ENCODE results near the gene NUDT3. TPM values are rescaled to one million over a fixed set of nuclear protein-coding genes. Genes with fewer than 3 reads are reported as not detected.

The NUDT3 gene
- total and polyA plus RNA-seq, 2 experiments from 2014 or later, result 12.1 to 31.1 TPM

DNA sequence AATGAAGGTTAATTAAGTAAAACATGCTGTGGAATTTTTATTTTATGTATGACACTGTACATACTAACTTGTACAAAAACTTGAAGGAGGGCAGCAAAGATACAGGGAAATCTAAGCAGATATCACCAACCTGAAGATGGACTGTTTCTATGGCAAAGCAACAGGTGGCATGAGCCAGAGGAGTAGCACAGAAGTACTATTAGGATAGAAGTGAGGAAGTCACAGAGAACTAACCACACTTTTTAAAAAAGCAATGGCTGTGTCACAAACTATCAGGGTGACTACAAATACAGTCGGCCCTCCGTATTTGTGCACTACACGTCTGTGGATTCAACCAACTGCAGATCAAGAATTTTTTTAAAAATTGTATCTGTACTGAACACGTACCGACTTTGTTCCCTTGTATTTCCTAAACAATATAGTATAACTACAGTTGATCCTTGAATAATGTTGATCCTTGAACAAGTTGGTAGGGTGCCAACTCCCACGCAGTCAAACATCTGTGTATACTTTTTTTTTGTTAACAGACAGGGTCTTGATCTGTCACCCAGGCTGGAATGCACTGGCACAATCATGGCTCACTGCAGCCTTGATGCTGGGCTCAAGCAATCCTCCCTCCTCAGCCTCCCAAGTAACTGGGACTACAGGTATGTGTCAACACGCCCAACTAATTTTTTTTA, 61.0 kb downstream of the NUDT3 start:
- H3K9me3 Mint-ChIP-seq, result no peaks in the 10 kb centered on the region
- DNase-seq (ENCODE audit: low spot score), result no peak
- H3F3A ChIP-seq (replicated peaks; ENCODE audit: low read depth), result no peaks in the 10 kb centered on the region
- H3K4me3 Mint-ChIP-seq, result no peak overlapping the region
- peaks cover 9% of the 10 kb centered on the region for H3K4me1 Mint-ChIP-seq
- no peak overlapping the region for H3K27ac ChIP-seq (ENCODE audit: low read depth)
- H3K4me1 ChIP-seq (ENCODE audit: insufficient read depth), result no peaks in the 10 kb centered on the region
- H4K20me1 ChIP-seq (replicated peaks; ENCODE audit: insufficient read depth), result peaks cover 7% of the 10 kb centered on the region
- H3K4me2 ChIP-seq, result no peak overlapping the region
- TF ChIP-seq JUNB (IDR thresholded peaks at IDR 0.05; ENCODE audit: unreplicated experiment) (no peak), STAT1 (IDR thresholded peaks at IDR 0.05; ENCODE audit: unreplicated experiment) (no peak), NANOG (IDR thresholded peaks at IDR 0.05; ENCODE audit: borderline replicate concordance) (no peak), EZH2phosphoT487 (IDR thresholded peaks at IDR 0.05; ENCODE audit: unreplicated experiment) (no peak), ZNF331 (CRISPR knock-in tag; IDR thresholded peaks at IDR 0.05; ENCODE audit: low read depth) (no peak), POLR2AphosphoS5 (IDR thresholded peaks at IDR 0.05; ENCODE audit: low read depth) (no peak), ZNF114 (CRISPR knock-in tag; IDR thresholded peaks at IDR 0.05) (no peak), EZH2 (IDR thresholded peaks at IDR 0.05; ENCODE audit: low read depth, unreplicated experiment) (no peak), CREB1 (CRISPR knock-in tag; IDR thresholded peaks at IDR 0.05; ENCODE audit: low read depth) (no peak)
- TF ChIP-seq, protein P1, sequence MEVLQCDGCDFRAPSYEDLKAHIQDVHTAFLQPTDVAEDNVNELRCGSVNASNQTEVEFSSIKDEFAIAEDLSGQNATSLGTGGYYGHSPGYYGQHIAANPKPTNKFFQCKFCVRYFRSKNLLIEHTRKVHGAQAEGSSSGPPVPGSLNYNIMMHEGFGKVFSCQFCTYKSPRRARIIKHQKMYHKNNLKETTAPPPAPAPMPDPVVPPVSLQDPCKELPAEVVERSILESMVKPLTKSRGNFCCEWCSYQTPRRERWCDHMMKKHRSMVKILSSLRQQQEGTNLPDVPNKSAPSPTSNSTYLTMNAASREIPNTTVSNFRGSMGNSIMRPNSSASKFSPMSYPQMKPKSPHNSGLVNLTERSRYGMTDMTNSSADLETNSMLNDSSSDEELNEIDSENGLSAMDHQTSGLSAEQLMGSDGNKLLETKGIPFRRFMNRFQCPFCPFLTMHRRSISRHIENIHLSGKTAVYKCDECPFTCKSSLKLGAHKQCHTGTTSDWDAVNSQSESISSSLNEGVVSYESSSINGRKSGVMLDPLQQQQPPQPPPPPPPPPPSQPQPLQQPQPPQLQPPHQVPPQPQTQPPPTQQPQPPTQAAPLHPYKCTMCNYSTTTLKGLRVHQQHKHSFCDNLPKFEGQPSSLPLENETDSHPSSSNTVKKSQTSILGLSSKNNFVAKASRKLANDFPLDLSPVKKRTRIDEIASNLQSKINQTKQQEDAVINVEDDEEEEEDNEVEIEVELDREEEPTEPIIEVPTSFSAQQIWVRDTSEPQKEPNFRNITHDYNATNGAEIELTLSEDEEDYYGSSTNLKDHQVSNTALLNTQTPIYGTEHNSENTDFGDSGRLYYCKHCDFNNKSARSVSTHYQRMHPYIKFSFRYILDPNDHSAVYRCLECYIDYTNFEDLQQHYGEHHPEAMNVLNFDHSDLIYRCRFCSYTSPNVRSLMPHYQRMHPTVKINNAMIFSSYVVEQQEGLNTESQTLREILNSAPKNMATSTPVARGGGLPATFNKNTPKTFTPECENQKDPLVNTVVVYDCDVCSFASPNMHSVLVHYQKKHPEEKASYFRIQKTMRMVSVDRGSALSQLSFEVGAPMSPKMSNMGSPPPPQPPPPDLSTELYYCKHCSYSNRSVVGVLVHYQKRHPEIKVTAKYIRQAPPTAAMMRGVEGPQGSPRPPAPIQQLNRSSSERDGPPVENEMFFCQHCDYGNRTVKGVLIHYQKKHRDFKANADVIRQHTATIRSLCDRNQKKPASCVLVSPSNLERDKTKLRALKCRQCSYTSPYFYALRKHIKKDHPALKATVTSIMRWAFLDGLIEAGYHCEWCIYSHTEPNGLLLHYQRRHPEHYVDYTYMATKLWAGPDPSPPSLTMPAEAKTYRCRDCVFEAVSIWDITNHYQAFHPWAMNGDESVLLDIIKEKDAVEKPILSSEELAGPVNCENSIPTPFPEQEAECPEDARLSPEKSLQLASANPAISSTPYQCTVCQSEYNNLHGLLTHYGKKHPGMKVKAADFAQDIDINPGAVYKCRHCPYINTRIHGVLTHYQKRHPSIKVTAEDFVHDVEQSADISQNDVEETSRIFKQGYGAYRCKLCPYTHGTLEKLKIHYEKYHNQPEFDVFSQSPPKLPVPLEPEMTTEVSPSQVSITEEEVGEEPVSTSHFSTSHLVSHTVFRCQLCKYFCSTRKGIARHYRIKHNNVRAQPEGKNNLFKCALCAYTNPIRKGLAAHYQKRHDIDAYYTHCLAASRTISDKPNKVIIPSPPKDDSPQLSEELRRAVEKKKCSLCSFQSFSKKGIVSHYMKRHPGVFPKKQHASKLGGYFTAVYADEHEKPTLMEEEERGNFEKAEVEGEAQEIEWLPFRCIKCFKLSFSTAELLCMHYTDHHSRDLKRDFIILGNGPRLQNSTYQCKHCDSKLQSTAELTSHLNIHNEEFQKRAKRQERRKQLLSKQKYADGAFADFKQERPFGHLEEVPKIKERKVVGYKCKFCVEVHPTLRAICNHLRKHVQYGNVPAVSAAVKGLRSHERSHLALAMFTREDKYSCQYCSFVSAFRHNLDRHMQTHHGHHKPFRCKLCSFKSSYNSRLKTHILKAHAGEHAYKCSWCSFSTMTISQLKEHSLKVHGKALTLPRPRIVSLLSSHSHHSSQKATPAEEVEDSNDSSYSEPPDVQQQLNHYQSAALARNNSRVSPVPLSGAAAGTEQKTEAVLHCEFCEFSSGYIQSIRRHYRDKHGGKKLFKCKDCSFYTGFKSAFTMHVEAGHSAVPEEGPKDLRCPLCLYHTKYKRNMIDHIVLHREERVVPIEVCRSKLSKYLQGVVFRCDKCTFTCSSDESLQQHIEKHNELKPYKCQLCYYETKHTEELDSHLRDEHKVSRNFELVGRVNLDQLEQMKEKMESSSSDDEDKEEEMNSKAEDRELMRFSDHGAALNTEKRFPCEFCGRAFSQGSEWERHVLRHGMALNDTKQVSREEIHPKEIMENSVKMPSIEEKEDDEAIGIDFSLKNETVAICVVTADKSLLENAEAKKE (CRISPR knock-in tag; IDR thresholded peaks at IDR 0.05), result no peak
- TF ChIP-seq, protein P2, sequence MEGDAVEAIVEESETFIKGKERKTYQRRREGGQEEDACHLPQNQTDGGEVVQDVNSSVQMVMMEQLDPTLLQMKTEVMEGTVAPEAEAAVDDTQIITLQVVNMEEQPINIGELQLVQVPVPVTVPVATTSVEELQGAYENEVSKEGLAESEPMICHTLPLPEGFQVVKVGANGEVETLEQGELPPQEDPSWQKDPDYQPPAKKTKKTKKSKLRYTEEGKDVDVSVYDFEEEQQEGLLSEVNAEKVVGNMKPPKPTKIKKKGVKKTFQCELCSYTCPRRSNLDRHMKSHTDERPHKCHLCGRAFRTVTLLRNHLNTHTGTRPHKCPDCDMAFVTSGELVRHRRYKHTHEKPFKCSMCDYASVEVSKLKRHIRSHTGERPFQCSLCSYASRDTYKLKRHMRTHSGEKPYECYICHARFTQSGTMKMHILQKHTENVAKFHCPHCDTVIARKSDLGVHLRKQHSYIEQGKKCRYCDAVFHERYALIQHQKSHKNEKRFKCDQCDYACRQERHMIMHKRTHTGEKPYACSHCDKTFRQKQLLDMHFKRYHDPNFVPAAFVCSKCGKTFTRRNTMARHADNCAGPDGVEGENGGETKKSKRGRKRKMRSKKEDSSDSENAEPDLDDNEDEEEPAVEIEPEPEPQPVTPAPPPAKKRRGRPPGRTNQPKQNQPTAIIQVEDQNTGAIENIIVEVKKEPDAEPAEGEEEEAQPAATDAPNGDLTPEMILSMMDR (conservative IDR thresholded peaks at IDR 0.05; ENCODE audit: low read depth in 2 of 2), result no peak
- TF ChIP-seq, protein P3, sequence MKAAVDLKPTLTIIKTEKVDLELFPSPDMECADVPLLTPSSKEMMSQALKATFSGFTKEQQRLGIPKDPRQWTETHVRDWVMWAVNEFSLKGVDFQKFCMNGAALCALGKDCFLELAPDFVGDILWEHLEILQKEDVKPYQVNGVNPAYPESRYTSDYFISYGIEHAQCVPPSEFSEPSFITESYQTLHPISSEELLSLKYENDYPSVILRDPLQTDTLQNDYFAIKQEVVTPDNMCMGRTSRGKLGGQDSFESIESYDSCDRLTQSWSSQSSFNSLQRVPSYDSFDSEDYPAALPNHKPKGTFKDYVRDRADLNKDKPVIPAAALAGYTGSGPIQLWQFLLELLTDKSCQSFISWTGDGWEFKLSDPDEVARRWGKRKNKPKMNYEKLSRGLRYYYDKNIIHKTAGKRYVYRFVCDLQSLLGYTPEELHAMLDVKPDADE (IDR thresholded peaks at IDR 0.05), result no peak
- TF ChIP-seq, protein P4, sequence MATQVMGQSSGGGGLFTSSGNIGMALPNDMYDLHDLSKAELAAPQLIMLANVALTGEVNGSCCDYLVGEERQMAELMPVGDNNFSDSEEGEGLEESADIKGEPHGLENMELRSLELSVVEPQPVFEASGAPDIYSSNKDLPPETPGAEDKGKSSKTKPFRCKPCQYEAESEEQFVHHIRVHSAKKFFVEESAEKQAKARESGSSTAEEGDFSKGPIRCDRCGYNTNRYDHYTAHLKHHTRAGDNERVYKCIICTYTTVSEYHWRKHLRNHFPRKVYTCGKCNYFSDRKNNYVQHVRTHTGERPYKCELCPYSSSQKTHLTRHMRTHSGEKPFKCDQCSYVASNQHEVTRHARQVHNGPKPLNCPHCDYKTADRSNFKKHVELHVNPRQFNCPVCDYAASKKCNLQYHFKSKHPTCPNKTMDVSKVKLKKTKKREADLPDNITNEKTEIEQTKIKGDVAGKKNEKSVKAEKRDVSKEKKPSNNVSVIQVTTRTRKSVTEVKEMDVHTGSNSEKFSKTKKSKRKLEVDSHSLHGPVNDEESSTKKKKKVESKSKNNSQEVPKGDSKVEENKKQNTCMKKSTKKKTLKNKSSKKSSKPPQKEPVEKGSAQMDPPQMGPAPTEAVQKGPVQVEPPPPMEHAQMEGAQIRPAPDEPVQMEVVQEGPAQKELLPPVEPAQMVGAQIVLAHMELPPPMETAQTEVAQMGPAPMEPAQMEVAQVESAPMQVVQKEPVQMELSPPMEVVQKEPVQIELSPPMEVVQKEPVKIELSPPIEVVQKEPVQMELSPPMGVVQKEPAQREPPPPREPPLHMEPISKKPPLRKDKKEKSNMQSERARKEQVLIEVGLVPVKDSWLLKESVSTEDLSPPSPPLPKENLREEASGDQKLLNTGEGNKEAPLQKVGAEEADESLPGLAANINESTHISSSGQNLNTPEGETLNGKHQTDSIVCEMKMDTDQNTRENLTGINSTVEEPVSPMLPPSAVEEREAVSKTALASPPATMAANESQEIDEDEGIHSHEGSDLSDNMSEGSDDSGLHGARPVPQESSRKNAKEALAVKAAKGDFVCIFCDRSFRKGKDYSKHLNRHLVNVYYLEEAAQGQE (IDR thresholded peaks at IDR 0.05; ENCODE audit: unreplicated experiment), result no peak
- H2AFZ ChIP-seq, result no peak overlapping the region
- H3K27me3 ChIP-seq (ENCODE audit: insufficient read depth), result no peaks in the 10 kb centered on the region
- H3K79me2 ChIP-seq (replicated peaks; ENCODE audit: insufficient read depth), result 0 out of 2 replicates have a peak, but pooled peaks cover 3% of the 10 kb centered on the region
- no peak for ATAC-seq
- H3K36me3 Mint-ChIP-seq (ENCODE audit: low read depth), result peaks cover 16% of the 10 kb centered on the region
- no peak overlapping the region for H3K27ac Mint-ChIP-seq
- peaks cover 1% of the 10 kb centered on the region for H3K27me3 Mint-ChIP-seq (ENCODE audit: insufficient read depth, low read depth, poor library complexity)
- H3K4me3 ChIP-seq, result no peak overlapping the region
- no peaks in the 10 kb centered on the region for H3K36me3 ChIP-seq (ENCODE audit: insufficient read depth)
- H3K9me2 ChIP-seq (ENCODE audit: insufficient read depth), result no peaks in the 10 kb centered on the region
